Astrocyte of the cerebellum (primary cell): ENCODE data around the gene MRPL51.

Experiments used
- DNase-seq: peaks from one replicate; pipeline ENCODE4 v3.0.0-alpha.2; 2011; ENCODE audit warnings: low read depth
- H3K4me3 ChIP-seq: 2 replicates; pipeline ENCODE4 v1.5.1; 2011; ENCODE audit warnings: mild to moderate bottlenecking, low read depth, low read length, moderate library complexity
- in situ Hi-C: cut with HindIII; loops from 2 replicates; pipeline ENCODE4 v1.10.0; 2017; ENCODE audit warnings: low sequenced_read_pairs
- TF ChIP-seq, protein P1 (sequence below): IDR thresholded peaks from 2 replicates; pipeline ENCODE4 v1.5.1; 2012; ENCODE audit warnings: low read length, low read depth, moderate library complexity, mild to moderate bottlenecking; ENCODE audit errors: missing control alignments

Gene MRPL51

DNA sequence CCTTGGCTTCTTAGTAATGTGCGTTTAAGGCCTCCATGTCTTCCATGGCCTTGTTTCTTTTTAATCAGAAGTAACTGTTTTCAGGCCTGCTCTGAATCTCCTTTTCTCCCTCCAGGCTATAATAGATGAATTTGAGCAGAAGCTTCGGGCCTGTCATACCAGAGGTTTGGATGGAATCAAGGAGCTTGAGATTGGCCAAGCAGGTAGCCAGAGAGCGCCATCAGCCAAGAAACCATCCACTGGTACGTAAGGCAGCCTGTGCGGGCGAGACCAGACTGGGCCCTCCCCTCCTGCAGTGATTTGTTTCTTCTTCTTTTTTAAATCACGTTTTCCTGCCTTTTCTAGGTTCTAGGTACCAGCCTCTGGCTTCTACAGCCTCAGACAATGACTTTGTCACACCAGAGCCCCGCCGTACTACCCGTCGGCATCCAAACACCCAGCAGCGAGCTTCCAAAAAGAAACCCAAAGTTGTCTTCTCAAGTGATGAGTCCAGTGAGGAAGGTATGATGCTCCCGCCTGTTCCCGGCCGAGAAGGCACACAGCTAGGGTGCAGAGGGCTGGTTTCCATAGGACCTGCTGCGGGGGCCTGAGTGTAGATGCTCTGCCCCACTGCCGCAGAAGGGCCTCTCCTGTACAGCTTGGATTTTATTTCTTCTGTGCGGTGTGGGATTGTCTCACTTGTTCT is 37.7 kb upstream of the MRPL51 start:
- TF ChIP-seq, protein P1, sequence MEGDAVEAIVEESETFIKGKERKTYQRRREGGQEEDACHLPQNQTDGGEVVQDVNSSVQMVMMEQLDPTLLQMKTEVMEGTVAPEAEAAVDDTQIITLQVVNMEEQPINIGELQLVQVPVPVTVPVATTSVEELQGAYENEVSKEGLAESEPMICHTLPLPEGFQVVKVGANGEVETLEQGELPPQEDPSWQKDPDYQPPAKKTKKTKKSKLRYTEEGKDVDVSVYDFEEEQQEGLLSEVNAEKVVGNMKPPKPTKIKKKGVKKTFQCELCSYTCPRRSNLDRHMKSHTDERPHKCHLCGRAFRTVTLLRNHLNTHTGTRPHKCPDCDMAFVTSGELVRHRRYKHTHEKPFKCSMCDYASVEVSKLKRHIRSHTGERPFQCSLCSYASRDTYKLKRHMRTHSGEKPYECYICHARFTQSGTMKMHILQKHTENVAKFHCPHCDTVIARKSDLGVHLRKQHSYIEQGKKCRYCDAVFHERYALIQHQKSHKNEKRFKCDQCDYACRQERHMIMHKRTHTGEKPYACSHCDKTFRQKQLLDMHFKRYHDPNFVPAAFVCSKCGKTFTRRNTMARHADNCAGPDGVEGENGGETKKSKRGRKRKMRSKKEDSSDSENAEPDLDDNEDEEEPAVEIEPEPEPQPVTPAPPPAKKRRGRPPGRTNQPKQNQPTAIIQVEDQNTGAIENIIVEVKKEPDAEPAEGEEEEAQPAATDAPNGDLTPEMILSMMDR, result no peak
- H3K4me3 ChIP-seq, result no peak overlapping the region
- in situ Hi-C loops, result no loop called here
- no peak for DNase-seq

DNA sequence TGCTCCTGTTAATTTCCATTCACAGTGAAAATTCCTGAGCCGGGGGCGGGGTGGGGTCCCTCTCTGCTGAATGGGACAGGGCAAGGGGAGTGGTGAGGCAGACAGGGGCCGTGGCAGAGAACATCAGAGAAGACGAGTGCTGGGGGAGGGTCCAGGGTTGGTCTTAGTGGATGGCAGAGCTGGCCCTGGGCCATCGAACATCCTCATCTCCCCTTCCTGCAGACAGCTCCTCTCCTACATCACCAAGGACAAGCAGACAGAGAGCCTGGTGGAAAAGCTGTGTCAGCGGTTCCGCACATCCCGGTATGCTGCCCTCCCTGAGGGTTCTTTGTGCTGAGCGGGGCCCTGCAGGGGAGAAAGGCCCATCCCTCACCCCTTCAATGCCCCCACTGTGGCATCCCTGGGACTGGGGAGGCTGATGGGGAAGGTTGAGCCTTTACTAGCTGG is 36.3 kb upstream of the MRPL51 start:
- H3K4me3 ChIP-seq, result no peak overlapping the region
- TF ChIP-seq, protein P1, result no peak
- no peak for DNase-seq
- in situ Hi-C loops, result no loop called here

DNA sequence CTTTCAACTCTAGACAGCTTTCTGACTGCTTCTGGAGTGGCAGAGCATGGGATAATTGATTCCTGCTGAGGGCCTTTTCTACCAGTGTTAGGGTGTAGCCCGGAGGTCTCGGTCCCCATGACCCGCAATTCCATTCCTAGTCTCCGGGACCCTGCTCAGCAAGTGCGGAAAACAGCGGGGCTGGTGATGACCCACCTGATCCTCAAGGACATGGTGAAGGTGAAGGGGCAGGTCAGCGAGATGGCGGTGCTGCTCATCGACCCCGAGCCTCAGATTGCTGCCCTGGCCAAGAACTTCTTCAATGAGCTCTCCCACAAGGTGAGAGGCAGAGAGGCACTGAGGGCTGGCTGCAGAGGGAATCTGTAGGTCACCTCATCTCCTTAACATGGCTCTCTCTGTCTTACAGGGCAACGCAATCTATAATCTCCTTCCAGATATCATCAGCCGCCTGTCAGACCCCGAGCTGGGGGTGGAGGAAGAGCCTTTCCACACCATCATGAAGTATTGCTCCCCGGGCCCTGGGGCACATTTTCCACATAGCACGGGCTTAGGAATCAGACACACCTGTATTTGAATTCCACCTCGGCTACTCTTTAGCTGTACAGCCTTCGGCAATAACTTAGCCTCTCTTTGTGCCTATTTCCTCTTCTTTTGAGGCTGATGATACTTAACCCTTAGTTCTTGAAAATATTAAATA is 35.6 kb upstream of the MRPL51 start:
- no peak for DNase-seq
- in situ Hi-C loops, result no loop called here
- no peak overlapping the region for H3K4me3 ChIP-seq
- TF ChIP-seq, protein P1, result no peak

DNA sequence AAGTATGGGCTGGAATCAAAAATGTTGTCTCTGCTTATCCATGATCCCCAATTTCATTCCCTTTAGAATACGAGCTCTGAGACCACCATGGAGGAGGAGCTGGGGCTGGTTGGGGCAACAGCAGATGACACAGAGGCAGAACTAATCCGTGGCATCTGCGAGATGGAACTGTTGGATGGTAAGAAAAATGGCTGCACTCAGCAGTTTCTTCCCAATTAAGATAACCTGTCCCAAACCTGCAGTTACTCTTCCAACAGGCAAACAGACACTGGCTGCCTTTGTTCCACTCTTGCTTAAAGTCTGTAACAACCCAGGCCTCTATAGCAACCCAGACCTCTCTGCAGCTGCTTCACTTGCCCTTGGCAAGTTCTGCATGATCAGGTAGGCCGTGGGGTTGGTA is 34.6 kb upstream of the MRPL51 start:
- no peak overlapping the region for H3K4me3 ChIP-seq
- in situ Hi-C loops, result no loop called here
- no peak for DNase-seq
- TF ChIP-seq, protein P1, result no peak

DNA sequence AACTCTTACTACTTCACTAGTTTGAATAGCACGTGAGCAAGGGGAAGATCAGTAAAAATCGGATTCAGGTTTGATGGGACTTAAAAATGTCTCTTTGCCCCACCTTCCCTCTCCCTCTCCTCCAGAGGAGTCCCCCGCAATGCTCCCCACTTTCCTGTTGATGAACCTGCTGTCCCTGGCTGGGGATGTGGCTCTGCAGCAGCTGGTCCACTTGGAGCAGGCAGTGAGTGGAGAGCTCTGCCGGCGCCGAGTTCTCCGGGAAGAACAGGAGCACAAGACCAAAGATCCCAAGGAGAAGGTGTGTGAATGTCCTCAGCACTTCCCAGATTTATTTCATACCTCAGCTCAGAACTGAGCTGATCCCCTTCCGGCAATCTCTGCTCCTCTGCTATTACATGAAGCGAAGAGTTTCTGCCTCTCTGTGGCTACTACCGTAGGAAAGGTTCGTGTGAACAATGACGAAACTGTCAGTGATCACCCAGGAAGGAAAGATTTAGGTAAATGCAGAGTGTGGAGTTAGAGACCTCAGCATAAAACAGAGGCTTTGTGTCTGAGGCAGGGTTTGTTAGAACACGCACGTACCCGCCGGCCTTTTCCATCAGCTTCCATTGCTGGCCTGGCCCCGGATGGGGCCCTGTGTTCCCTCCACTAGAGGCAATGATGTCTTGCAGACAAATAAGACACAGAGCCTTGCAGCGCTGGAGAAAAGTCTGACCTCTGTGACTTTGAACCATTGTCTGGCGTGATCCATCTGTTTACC is 33.9 kb upstream of the MRPL51 start:
- TF ChIP-seq, protein P1, result no peak
- no peak for DNase-seq
- in situ Hi-C loops, result no loop called here
- no peak overlapping the region for H3K4me3 ChIP-seq

DNA sequence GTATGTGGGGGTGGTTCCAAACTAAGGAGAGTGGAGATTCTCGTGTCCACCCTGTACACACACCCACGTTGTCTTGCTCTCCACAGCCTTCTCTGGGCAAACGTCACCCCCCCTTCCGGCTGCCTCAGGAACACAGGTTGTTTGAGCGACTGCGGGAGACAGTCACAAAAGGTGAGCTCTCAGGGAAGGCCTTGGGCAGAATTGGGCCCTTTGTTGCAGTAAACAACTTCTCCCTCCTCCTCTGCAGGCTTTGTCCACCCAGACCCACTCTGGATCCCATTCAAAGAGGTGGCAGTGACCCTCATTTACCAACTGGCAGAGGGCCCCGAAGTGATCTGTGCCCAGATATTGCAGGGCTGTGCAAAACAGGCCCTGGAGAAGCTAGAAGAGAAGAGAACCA is 33.1 kb upstream of the MRPL51 start:
- in situ Hi-C loops, result no loop called here
- TF ChIP-seq, protein P1, result no peak
- DNase-seq, result no peak
- no peak overlapping the region for H3K4me3 ChIP-seq
